CD1c-positive myeloid dendritic cell (primary cell): ENCODE measurements around the gene SF3B1.
"Not testable (repeated sequence)": the region's sequence is repeated elsewhere in the genome, so short reads cannot be mapped to it uniquely, and the experiment has no call there.

Source experiments
- DNase-seq: peaks from one replicate; pipeline ENCODE4 v3.0.0-alpha.2; 2016; ENCODE audit errors: extremely low spot score

The SF3B1 gene

DNA sequence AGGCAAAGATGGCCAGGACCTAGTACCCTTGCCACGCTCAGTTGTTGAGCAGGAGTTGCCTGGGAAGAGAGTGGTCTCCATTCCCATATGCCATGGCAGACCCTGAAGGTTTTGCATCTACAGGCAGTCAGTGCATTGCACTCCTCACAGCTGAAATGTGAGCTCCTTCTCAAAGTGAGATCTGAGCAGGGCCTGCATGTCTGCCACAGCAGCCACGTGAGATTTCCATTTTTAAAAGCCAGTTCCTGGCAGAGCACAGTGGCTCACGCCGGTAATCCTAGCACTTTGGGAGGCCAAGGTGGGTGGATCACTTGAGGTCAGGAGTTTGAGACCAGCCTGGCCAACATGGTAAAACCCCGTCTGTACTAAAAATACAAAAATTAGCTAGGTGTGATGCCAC lies 90.9 kb downstream of the SF3B1 start:
- not testable (repeated sequence) for DNase-seq

DNA sequence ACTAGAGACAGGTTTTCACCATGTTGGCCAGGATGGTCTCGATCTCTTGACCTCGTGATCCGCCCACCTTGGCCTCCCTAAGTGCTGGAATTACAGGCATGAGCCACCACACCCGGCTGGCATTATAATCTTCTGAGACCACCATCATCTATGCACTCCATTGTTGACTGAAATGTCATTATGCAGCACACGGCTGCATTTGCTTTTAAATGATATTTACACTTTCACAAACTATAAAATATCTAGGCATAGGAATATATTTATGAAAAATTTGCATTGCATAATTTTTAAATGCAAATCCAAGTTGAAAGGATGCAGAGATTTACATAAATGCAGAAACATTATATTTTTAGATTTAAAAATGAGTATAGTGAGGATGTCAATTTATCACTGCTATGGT lies 94.2 kb downstream of the SF3B1 start:
- no peak for DNase-seq
